RKO (cell line): ENCODE measurements around the gene TP53TG3B.
"Not testable (repeated sequence)": the region's sequence is repeated elsewhere in the genome, so short reads cannot be mapped to it uniquely, and the experiment has no call there.

Experiments used
- DNase-seq: peaks from one replicate; pipeline ENCODE4 v3.0.0-alpha.2; 2016; ENCODE audit warnings: low spot score

TP53TG3B gene

GRCh38 chr16:33360541-33360940, at the start of gene TP53TG3B:
TP53TG3B (plus strand) TSS chr16:33360841; CDS start chr16:33360909, 68 bp downstream.
- not testable (repeated sequence) for DNase-seq

- DNase-seq = peak; percentile 12
These were observed 24.2 kb upstream of the TP53TG3B start for GRCh38 chr16:33336226-33337012.

- not testable (repeated sequence) for DNase-seq
These were observed 22.8 kb upstream of the TP53TG3B start for GRCh38 chr16:33337627-33338542.

- DNase-seq = not testable (repeated sequence)
These were observed 22.1 kb upstream of the TP53TG3B start for GRCh38 chr16:33338543-33338951.

GRCh38 chr16:33339093-33340061, 21.3 kb upstream of the TP53TG3B start:
- peak; percentile 3 for DNase-seq
